ENCODE measurements around the gene FKBP2. TPM values are rescaled to one million over a fixed set of nuclear protein-coding genes. Genes with fewer than 3 reads are reported as not detected.
"Not testable (repeated sequence)": the region's sequence is repeated elsewhere in the genome, so short reads cannot be mapped to it uniquely, and the experiment has no call there.

The FKBP2 gene
- total RNA-seq, 4 donors from 2014 or later = 45.5 to 78.3 (median 58.4) TPM

- Histone ChIP-seq H3K27ac (peak overlapping the region in 2 of 4 donors; percentile 29 to 88), H3K4me1 (peaks cover 0 to 59% (median 45%) of the 10 kb centered on the region in 3 donors), H3K9me3 (no peaks in the 10 kb centered on the region), H3K27me3 (no peaks in the 10 kb centered on the region), H3K36me3 (peaks cover 0 to 21% of the 10 kb centered on the region in 2 donors), H3K4me3 (no peak overlapping the region)
- TF ChIP-seq POLR2A (IDR thresholded peaks at IDR 0.05) (no peak), CTCF (IDR thresholded peaks at IDR 0.05) (no peak), POLR2AphosphoS5 (IDR thresholded peaks at IDR 0.05) (no peak), EP300 (IDR thresholded peaks at IDR 0.05) (no peak)
- WGBS, 2 donors (ENCODE audit: low coverage in 1 of 2) = 56% methylated on average over 2 of the region's 5 CpGs; no CpG with 5 or more reads in 1 of the 2 donors
- ATAC-seq = no peak
Measured at GRCh38 chr11:64244107-64244506, 3.2 kb downstream of the FKBP2 start.

DNA sequence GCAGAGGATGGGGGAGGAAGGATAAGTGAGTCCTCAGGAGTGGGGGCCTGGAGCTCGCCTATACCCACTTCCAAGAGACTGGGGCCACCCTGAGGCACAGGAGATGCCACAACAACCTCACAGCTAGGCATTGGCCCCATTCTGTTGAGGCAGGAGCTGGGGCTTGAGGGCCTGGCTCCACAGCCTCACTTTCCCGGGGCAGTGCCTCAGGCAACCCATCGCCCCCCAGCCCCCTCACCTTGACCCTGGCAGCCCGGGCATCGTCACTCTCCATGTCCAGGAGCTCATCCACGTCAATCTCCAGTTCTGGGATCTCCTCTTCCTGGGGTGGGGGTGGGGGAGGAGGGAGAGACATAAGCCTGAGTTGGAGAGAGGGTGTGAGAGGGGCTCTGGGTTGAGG lies 4.1 kb downstream of the FKBP2 start:
- Histone ChIP-seq H3K4me3 (peak overlapping the region in 1 of 2 donors; percentile 69), H3K9me3 (no peaks in the 10 kb centered on the region), H3K4me1 (peaks cover 0 to 53% (median 42%) of the 10 kb centered on the region in 3 donors), H3K27me3 (no peaks in the 10 kb centered on the region), H3K27ac (peak overlapping the region in 3 of 4 donors; percentile 87 to 92 (median 88)), H3K36me3 (peaks cover 0 to 15% of the 10 kb centered on the region in 2 donors)
- TF ChIP-seq CTCF (IDR thresholded peaks at IDR 0.05) = no peak
- no peak for TF ChIP-seq POLR2A (IDR thresholded peaks at IDR 0.05)
- WGBS, 2 donors (ENCODE audit: low coverage in 1 of 2) = 40% methylated on average over 1 of the region's 6 CpGs; no CpG with 5 or more reads in 1 of the 2 donors
- ATAC-seq = no peak

DNA sequence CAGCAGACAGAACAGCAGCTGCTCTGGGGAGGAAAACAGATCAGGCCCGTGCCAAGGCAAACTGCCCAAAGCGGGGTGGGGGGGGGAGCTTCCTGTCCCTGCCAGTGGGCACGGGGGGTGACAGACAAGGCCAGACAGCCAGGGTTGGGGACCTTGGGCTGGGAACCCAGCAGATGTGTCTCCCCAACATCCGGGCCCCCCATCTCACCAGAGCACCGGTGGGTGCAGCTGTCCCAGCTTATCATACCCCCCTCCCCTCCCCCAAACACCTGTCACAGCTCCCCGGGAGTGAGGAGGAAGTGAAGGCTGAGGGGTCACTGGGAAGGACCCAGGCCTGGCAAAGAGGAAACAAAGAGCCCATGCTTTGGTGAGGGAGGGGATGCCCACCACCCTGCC lies 4.5 kb downstream of the FKBP2 start:
- Histone ChIP-seq H3K36me3 (peaks cover 0 to 15% of the 10 kb centered on the region in 2 donors), H3K27me3 (no peaks in the 10 kb centered on the region), H3K4me1 (peaks cover 0 to 51% (median 38%) of the 10 kb centered on the region in 3 donors), H3K9me3 (no peaks in the 10 kb centered on the region), H3K4me3 (peak overlapping the region; percentile 52 to 69), H3K27ac (peak overlapping the region; percentile 22 to 92 (median 88))
- TF ChIP-seq CTCF (IDR thresholded peaks at IDR 0.05) (no peak), POLR2AphosphoS5 (IDR thresholded peaks at IDR 0.05) (no peak), EP300 (IDR thresholded peaks at IDR 0.05) (no peak), POLR2A (IDR thresholded peaks at IDR 0.05) (no peak)
- no peak for ATAC-seq
- WGBS, 2 donors (ENCODE audit: low coverage in 1 of 2) = no CpG with 5 or more reads among the region's 6 CpGs

GRCh38 chr11:64245797-64246620 lies 5.1 kb downstream of the FKBP2 start:
- peaks cover 0 to 15% of the 10 kb centered on the region in 2 donors for H3K36me3 ChIP-seq
- peak overlapping the region; percentile 22 to 92 (median 88) for H3K27ac ChIP-seq
- no peaks in the 10 kb centered on the region for H3K27me3 ChIP-seq
- H3K4me1 ChIP-seq = peaks cover 0 to 55% (median 43%) of the 10 kb centered on the region in 3 donors
- 0% methylated on average over 2 to 18 of the region's 46 CpGs for WGBS, 2 donors (ENCODE audit: low coverage in 1 of 2)
- peak overlapping the region; percentile 52 to 69 for H3K4me3 ChIP-seq
- ATAC-seq = no peak
- TF ChIP-seq POLR2AphosphoS5 (IDR thresholded peaks at IDR 0.05) (peak; percentile 5), POLR2A (IDR thresholded peaks at IDR 0.05) (no peak), CTCF (IDR thresholded peaks at IDR 0.05) (no peak), EP300 (IDR thresholded peaks at IDR 0.05) (no peak)
- H3K9me3 ChIP-seq = no peaks in the 10 kb centered on the region

GRCh38 chr11:64246621-64246870 lies 5.7 kb downstream of the FKBP2 start:
- H3K4me3 ChIP-seq = peak overlapping the region; percentile 55 to 69
- not testable (repeated sequence) for H3K9me3 ChIP-seq, H3K27me3 ChIP-seq
- H3K27ac ChIP-seq = peak overlapping the region in 3 of 4 donors; percentile 87 to 92 (median 88)
- WGBS, 2 donors (ENCODE audit: low coverage in 1 of 2) = no CpG with 5 or more reads among the region's 43 CpGs
- H3K4me1 ChIP-seq = peaks cover 0 to 58% (median 43%) of the 10 kb centered on the region in 3 donors
- H3K36me3 ChIP-seq = peaks cover 0 to 15% of the 10 kb centered on the region in 2 donors
- peak; percentile 6 for ATAC-seq
